ENCODE measurements around the gene PACSIN2. TPM values are rescaled to one million over a fixed set of nuclear protein-coding genes. Genes with fewer than 3 reads are reported as not detected.

Gene PACSIN2
- total RNA-seq, 1 donor from 2014 or later: 48.9 TPM

DNA sequence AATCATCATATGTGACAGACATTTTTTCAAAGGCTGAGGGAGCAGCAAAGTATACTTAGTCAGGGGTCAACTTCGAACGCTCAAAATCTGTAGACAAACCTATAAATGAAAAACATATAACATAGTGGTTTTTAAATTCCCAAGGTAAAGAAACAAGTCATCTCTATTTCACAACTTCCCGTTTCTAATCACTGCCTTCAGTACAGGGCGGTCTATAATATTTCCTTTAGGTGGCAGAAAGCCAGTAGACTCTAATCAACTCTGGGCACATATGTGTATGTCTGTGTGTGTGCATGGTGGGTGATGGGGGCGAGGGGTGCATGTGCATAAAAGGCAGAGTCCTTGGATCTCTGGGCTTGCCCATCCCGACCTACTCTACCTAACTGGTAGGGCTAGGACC, 102.9 kb downstream of the PACSIN2 start:
- Mint-ChIP-seq H3K4me1 (peaks cover 21% of the 10 kb centered on the region), H3K9me3 (no peaks in the 10 kb centered on the region), H3K4me3 (no peak overlapping the region), H3K27ac (peak overlapping the region; percentile 50), H3K36me3 (ENCODE audit: low read depth) (peaks cover 39% of the 10 kb centered on the region), H3K27me3 (no peaks in the 10 kb centered on the region)
- ATAC-seq (ENCODE audit: low read depth) (peak; percentile 85), DNase-seq (no peak)
- POLR2A ChIA-PET: interaction anchor here (0.6 to 1.0 kb wide), 3 partner anchors 22 to 53 kb away, joined by 3 to 8 read pairs (median 4); no protein-coding TSS in a partner anchor
- TF ChIP-seq, protein P1, sequence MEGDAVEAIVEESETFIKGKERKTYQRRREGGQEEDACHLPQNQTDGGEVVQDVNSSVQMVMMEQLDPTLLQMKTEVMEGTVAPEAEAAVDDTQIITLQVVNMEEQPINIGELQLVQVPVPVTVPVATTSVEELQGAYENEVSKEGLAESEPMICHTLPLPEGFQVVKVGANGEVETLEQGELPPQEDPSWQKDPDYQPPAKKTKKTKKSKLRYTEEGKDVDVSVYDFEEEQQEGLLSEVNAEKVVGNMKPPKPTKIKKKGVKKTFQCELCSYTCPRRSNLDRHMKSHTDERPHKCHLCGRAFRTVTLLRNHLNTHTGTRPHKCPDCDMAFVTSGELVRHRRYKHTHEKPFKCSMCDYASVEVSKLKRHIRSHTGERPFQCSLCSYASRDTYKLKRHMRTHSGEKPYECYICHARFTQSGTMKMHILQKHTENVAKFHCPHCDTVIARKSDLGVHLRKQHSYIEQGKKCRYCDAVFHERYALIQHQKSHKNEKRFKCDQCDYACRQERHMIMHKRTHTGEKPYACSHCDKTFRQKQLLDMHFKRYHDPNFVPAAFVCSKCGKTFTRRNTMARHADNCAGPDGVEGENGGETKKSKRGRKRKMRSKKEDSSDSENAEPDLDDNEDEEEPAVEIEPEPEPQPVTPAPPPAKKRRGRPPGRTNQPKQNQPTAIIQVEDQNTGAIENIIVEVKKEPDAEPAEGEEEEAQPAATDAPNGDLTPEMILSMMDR (IDR thresholded peaks at IDR 0.05): no peak
- CTCF ChIA-PET: no interaction called here
- intact Hi-C loops (cut with micrococcal nuclease): loop anchor here (5.0 to 10.0 kb wide), 2 partner anchors 53 to 105 kb away; partner anchors contain the start of gene PACSIN2

DNA sequence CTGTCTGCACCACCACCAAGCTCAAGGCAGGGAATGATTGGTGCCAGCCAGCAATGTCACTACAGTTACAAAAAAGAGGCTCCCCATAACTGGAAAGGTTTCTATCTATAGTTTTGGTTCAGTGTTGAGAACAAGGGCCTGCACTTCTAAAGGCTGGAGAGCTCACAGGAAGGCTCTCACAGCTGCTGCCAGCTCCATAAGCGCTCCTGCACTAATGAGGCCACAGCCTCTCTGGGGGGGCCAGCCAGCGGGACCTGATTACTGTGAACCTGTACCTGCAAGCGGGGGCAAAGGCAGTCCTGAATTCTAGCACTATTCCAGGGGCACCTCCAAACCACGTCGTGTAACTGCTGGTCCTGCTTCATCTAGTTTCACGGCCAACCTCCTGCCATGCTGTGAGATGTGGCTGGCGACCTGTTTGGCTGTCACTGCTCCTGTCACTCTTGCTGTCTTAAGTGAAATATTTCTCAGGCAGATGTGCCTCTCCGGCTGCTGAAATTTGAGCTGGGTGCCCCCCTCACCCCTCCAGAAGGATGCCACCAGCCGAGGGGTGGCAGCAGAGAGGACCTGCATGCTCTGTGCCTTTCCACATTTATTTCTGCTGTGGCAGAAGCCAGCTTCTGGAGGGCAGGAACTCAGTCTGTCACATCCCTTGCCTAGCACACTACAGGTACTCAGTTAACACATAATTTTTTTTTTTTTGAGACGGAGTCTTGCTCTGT, 104.6 kb downstream of the PACSIN2 start:
- DNase-seq: no peak

DNA sequence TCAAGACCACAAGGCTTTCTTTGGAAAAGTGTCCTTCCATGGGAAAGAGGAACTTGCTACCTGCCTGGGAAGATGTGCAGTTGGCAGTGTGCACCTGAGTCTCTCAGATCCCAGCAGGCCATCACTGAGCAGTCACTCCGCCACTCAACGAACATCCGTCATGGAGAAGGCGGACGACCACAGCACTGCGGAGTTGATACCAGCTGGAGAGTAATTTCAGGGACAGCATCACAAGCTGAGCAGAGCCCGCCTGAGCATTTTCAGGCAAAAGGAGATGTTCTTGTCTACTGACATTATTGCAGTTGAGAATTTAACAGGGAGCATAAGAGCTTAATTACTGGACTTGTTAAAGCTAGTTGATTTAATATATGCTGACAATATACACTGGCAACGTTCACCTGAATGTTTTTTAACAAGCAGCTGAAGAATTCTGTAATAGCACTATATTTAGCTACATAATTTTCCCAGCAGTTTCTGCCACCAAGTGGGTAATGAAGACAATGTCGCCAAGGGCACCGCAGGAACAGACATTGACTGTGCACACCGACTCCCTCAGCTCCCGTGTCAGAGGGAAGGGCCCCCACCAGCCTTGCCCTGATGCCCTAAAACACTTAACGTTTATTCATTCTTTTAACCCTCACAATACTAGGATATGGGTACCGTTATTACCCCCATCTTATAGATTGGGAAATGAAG, 105.4 kb downstream of the PACSIN2 start:
- ATAC-seq (ENCODE audit: low read depth) (no peak), DNase-seq (no peak)
- H3K27me3 Mint-ChIP-seq: no peaks in the 10 kb centered on the region
- H3K27ac Mint-ChIP-seq: no peak overlapping the region
- H3K9me3 Mint-ChIP-seq: no peaks in the 10 kb centered on the region
- intact Hi-C loops (cut with micrococcal nuclease): loop anchor here (5.0 to 10.0 kb wide), 2 partner anchors 55 to 108 kb away; partner anchors contain the start of gene PACSIN2
- ChIA-PET POLR2A (no interaction called here), CTCF (interaction anchor here (1.1 to 1.5 kb wide), 2 partner anchors 42 to 56 kb away, joined by 3 to 5 read pairs; no protein-coding TSS in a partner anchor)
- H3K4me1 Mint-ChIP-seq: peaks cover 16% of the 10 kb centered on the region
- peaks cover 50% of the 10 kb centered on the region for H3K36me3 Mint-ChIP-seq (ENCODE audit: low read depth)
- H3K4me3 Mint-ChIP-seq: no peak overlapping the region
- TF ChIP-seq, protein P1 (IDR thresholded peaks at IDR 0.05): no peak

More for the DNA sequence above, 104.6 kb downstream of the PACSIN2 start:
- Mint-ChIP-seq H3K27me3 (no peaks in the 10 kb centered on the region), H3K36me3 (ENCODE audit: low read depth) (peaks cover 47% of the 10 kb centered on the region), H3K27ac (no peak overlapping the region), H3K9me3 (no peaks in the 10 kb centered on the region), H3K4me1 (peaks cover 16% of the 10 kb centered on the region), H3K4me3 (no peak overlapping the region)
- ChIA-PET POLR2A (interaction anchor here (0.7 kb wide), 1 partner anchor 64 kb away, joined by 4 read pairs; no protein-coding TSS in a partner anchor), CTCF (interaction anchor here (1.1 to 1.5 kb wide), 2 partner anchors 43 to 55 kb away, joined by 3 to 5 read pairs; no protein-coding TSS in a partner anchor)
- no peak for ATAC-seq (ENCODE audit: low read depth)
- TF ChIP-seq, protein P1 (IDR thresholded peaks at IDR 0.05): no peak
- intact Hi-C loops (cut with micrococcal nuclease): loop anchor here (5.0 to 10.0 kb wide), 2 partner anchors 54 to 107 kb away; partner anchors contain the start of gene PACSIN2

DNA sequence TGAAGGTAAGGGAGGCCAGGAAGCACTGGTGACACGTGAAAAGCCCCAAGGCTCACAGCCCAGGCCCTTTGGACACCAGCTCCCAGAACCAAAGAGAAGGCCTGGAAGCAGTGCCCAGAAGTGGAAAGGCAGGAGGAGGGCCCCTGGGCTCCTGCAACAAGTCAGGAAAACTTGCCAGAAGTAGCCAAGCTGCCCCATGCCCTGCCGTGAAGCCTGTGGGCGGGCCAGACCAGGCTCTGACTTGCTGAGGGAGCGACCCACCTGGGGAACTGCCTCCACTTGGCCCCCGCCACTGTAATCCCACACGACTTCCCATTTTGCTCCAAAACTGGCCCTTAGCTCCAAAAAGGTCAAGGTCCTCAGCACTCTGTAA, 106.6 kb downstream of the PACSIN2 start:
- intact Hi-C loops (cut with micrococcal nuclease): no loop called here
- Mint-ChIP-seq H3K27ac (no peak overlapping the region), H3K36me3 (ENCODE audit: low read depth) (peaks cover 55% of the 10 kb centered on the region), H3K9me3 (no peaks in the 10 kb centered on the region), H3K27me3 (no peaks in the 10 kb centered on the region), H3K4me3 (no peak overlapping the region), H3K4me1 (peaks cover 16% of the 10 kb centered on the region)
- no peak for ATAC-seq (ENCODE audit: low read depth)
- ChIA-PET CTCF (no interaction called here), POLR2A (no interaction called here)
- TF ChIP-seq, protein P1 (IDR thresholded peaks at IDR 0.05): no peak
- DNase-seq: no peak
